ENCODE measurements around the gene FBXL12.

Gene FBXL12

DNA sequence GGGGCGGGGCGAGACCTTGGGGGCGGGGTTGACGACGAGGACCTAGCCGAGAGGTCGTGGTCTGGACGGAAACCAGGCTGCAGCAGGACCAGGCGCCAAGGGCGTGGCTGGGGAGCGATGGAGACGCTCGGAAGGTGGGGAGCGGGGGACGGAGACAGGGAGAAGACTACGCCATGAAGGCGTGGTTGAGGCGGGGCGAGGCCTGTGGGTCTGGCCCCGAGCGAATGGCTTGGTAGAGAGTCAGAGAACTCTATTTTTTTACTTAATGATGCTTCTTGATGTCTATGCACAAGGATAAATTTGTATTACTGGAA lies 674 bp upstream of the FBXL12 start:
- Histone ChIP-seq H4K8ac (ENCODE audit: low read length) (no peak overlapping the region), H2AFZ (ENCODE audit: low read depth, low read length) (no peak overlapping the region), H2AK5ac (ENCODE audit: low read length, severe bottlenecking) (no peak overlapping the region), H4K91ac (ENCODE audit: low read length) (no peak overlapping the region), H3K9me3 (ENCODE audit: control insufficient read depth, low read length) (no peaks in the 10 kb centered on the region), H2BK5ac (ENCODE audit: low read depth, low read length, poor library complexity, severe bottlenecking) (no peak overlapping the region), H3K4ac (ENCODE audit: low read depth in 1 of 2, low read length in 2 of 2) (no peak overlapping the region), H3K23ac (ENCODE audit: low read length in 2 of 2) (no peak overlapping the region), H2BK12ac (ENCODE audit: low read length in 2 of 2) (peak overlapping the region in 1 of 2 experiments; percentile 45), H3K4me1 (ENCODE audit: control insufficient read depth, insufficient read depth, low read depth, low read length) (peaks cover 9% of the 10 kb centered on the region), H3K27me3 (ENCODE audit: control insufficient read depth in 1 of 2, insufficient read depth in 1 of 2, low read length in 2 of 2) (no peaks in the 10 kb centered on the region), H3K36me3 (ENCODE audit: control insufficient read depth in 1 of 2, insufficient read depth in 2 of 2, low read depth in 1 of 2, low read length in 2 of 2) (peaks cover 5 to 9% of the 10 kb centered on the region in 2 experiments), H3K18ac (ENCODE audit: low read depth in 1 of 2, low read length in 2 of 2) (no peak overlapping the region), H2BK120ac (ENCODE audit: low read depth, low read length) (no peak overlapping the region), H2BK15ac (ENCODE audit: low read depth, poor library complexity, severe bottlenecking) (no peak overlapping the region), H3K4me2 (ENCODE audit: low read length, poor library complexity, severe bottlenecking) (peak overlapping the region; percentile 51), H3K14ac (ENCODE audit: low read length in 2 of 2) (no peak overlapping the region), H3K4me3 (ENCODE audit: insufficient read depth in 1 of 2, low read depth in 1 of 2, low read length in 2 of 2) (peak overlapping the region; percentile 53 to 70), H3K9ac (ENCODE audit: low read length) (peak overlapping the region; percentile 61), H3K27ac (ENCODE audit: low read length, poor library complexity, severe bottlenecking) (peak overlapping the region; percentile 65), H3K79me1 (replicated peaks; ENCODE audit: low read length, poor library complexity, severe bottlenecking) (peaks cover 16% of the 10 kb centered on the region)
- WGBS, result 0% methylated on average over 16 of the region's 21 CpGs
- DNase-seq, result no peak

DNA sequence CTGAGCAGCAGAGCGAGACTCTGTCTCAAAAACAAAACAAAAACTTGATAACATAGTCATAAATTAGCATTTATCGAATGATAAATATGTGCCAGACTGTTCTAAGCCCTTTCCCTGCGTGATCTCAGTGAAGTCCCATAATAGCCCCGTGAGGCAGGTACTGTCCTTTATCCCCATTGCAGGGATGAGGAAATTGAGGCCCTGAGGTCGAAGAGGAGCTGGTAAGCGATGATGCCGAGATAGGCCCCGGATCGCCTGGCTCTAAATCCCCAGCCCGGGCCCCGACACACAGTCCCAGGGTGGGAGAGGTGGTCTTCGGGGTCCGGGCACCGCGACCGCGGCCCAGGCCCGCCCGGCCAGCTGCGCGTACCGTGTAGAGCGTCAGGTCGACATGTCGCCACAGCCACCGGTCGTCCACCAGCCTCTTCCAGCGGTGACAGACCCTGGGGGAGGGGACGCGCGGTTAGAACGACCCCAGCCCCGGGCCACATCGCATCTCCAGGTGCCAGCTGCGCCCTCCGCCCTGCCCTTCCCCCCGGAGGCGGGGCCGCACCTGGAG lies 625 bp downstream of the FBXL12 start:
- H3K27me3 ChIP-seq (ENCODE audit: control insufficient read depth in 1 of 2, insufficient read depth in 1 of 2, low read length in 2 of 2), result no peaks in the 10 kb centered on the region
- H3K23ac ChIP-seq (ENCODE audit: low read length in 2 of 2), result no peak overlapping the region
- H2BK5ac ChIP-seq (ENCODE audit: low read depth, low read length, poor library complexity, severe bottlenecking), result no peak overlapping the region
- H2BK120ac ChIP-seq (ENCODE audit: low read depth, low read length), result no peak overlapping the region
- H2BK12ac ChIP-seq (ENCODE audit: low read length in 2 of 2), result no peak overlapping the region
- peak overlapping the region; percentile 72 for H3K4me2 ChIP-seq (ENCODE audit: low read length, poor library complexity, severe bottlenecking)
- H3K9me3 ChIP-seq (ENCODE audit: control insufficient read depth, low read length), result no peaks in the 10 kb centered on the region
- peak overlapping the region; percentile 64 to 88 for H3K18ac ChIP-seq (ENCODE audit: low read depth in 1 of 2, low read length in 2 of 2)
- H3K79me1 ChIP-seq (replicated peaks; ENCODE audit: low read length, poor library complexity, severe bottlenecking), result peaks cover 14% of the 10 kb centered on the region
- H2BK15ac ChIP-seq (ENCODE audit: low read depth, poor library complexity, severe bottlenecking), result peak overlapping the region; percentile 39
- H2AFZ ChIP-seq (ENCODE audit: low read depth, low read length), result peak overlapping the region; percentile 0
- peak overlapping the region; percentile 97 for H3K9ac ChIP-seq (ENCODE audit: low read length)
- H3K27ac ChIP-seq (ENCODE audit: low read length, poor library complexity, severe bottlenecking), result peak overlapping the region; percentile 99
- peaks cover 6 to 12% of the 10 kb centered on the region in 2 experiments for H3K36me3 ChIP-seq (ENCODE audit: control insufficient read depth in 1 of 2, insufficient read depth in 2 of 2, low read depth in 1 of 2, low read length in 2 of 2)
- H3K4me3 ChIP-seq (ENCODE audit: insufficient read depth in 1 of 2, low read depth in 1 of 2, low read length in 2 of 2), result peak overlapping the region; percentile 89 to 99
- H3K4me1 ChIP-seq (ENCODE audit: control insufficient read depth, insufficient read depth, low read depth, low read length), result peaks cover 9% of the 10 kb centered on the region
- H4K8ac ChIP-seq (ENCODE audit: low read length), result peak overlapping the region; percentile 79
- H3K14ac ChIP-seq (ENCODE audit: low read length in 2 of 2), result peak overlapping the region in 1 of 2 experiments; percentile 15
- H4K91ac ChIP-seq (ENCODE audit: low read length), result peak overlapping the region; percentile 94
- WGBS, result 4% methylated on average over 35 of the region's 39 CpGs
- DNase-seq, result no peak
- peak overlapping the region; percentile 5 to 73 for H3K4ac ChIP-seq (ENCODE audit: low read depth in 1 of 2, low read length in 2 of 2)
- peak overlapping the region; percentile 30 for H2AK5ac ChIP-seq (ENCODE audit: low read length, severe bottlenecking)

DNA sequence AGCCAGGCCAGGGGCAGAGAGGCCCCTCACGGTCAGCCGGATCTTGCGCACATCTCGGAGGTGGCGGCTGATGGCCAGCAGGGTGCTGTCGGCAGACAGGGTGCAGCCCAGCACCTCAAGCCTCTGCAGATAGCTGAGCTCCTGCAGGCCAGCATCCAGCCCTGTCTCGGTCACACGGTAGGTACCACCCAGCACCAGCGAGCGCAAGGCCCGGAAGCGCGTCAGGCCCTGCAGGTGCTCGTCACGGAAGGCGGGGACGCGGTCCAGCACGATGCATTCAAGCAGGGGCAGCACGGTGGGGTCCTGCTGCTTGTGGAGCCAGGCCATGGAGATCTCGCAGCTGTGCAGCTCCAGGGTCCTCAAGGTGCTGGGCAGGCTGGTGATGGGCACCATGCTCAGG lies 7.7 kb downstream of the FBXL12 start:
- Histone ChIP-seq H3K79me1 (replicated peaks; ENCODE audit: low read length, poor library complexity, severe bottlenecking) (peaks cover 29% of the 10 kb centered on the region), H3K4ac (ENCODE audit: low read depth in 1 of 2, low read length in 2 of 2) (no peak overlapping the region), H2BK120ac (ENCODE audit: low read depth, low read length) (no peak overlapping the region), H4K8ac (ENCODE audit: low read length) (no peak overlapping the region), H3K4me2 (ENCODE audit: low read length, poor library complexity, severe bottlenecking) (no peak overlapping the region), H4K91ac (ENCODE audit: low read length) (peak overlapping the region; percentile 11), H2BK5ac (ENCODE audit: low read depth, low read length, poor library complexity, severe bottlenecking) (no peak overlapping the region), H3K27ac (ENCODE audit: low read length, poor library complexity, severe bottlenecking) (no peak overlapping the region), H2BK15ac (ENCODE audit: low read depth, poor library complexity, severe bottlenecking) (no peak overlapping the region), H2BK12ac (ENCODE audit: low read length in 2 of 2) (no peak overlapping the region), H3K27me3 (ENCODE audit: control insufficient read depth in 1 of 2, insufficient read depth in 1 of 2, low read length in 2 of 2) (no peaks in the 10 kb centered on the region), H3K4me1 (ENCODE audit: control insufficient read depth, insufficient read depth, low read depth, low read length) (peaks cover 12% of the 10 kb centered on the region), H3K14ac (ENCODE audit: low read length in 2 of 2) (no peak overlapping the region), H2AFZ (ENCODE audit: low read depth, low read length) (no peak overlapping the region), H3K23ac (ENCODE audit: low read length in 2 of 2) (no peak overlapping the region), H3K18ac (ENCODE audit: low read depth in 1 of 2, low read length in 2 of 2) (no peak overlapping the region), H3K9ac (ENCODE audit: low read length) (no peak overlapping the region), H3K9me3 (ENCODE audit: control insufficient read depth, low read length) (no peaks in the 10 kb centered on the region), H2AK5ac (ENCODE audit: low read length, severe bottlenecking) (no peak overlapping the region), H3K36me3 (ENCODE audit: control insufficient read depth in 1 of 2, insufficient read depth in 2 of 2, low read depth in 1 of 2, low read length in 2 of 2) (peaks cover 59 to 65% of the 10 kb centered on the region in 2 experiments), H3K4me3 (ENCODE audit: insufficient read depth in 1 of 2, low read depth in 1 of 2, low read length in 2 of 2) (no peak overlapping the region)
- no peak for DNase-seq
- WGBS, result 99% methylated on average over 21 of the region's 21 CpGs

DNA sequence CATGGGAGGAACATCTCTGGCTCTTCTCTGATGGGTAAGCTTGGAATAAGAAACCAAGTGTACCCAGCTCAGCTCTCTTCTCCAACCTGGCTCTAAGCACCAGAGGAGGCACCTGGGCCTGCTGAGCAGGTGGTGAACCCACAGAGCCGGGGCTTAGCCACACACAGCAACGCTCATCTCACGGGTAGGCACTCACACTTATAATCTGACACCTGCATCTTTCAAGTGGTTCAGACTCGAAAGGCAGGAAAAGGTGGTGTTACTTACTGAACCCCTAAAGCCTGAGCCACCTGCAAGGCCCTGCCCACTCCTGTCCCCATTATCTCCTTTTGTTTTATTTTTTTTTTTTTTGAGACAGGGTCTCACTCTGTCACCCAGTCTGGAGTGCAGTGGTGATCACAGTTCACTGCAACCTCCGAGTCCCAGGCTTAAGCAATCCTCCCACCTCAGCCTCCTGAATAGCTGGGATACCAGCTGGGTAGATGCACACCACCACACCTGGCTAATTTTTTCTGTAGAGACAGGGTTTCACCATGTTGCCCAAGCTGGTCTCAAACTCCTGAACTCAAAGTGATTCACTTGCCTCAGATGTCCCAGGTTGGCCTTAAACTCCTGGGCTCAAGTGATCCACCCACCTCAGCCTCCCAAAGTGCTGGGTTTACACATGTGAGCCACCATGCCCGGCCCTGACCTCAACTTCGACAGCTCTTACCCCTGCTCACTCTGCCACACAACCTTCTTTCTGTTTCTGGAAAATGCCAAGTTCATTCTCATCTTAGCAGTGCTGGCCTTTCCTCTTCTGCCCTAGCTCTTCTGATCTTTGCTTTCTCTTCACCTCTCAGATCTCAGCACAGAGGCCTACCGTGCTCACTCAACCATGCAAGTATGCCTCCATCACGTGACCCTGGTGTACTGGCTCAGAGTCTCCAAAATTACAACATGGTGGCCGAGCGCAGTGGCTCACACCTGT lies 9.7 kb downstream of the FBXL12 start:
- Histone ChIP-seq H3K4me1 (ENCODE audit: control insufficient read depth, insufficient read depth, low read depth, low read length) (peaks cover 10% of the 10 kb centered on the region), H3K27me3 (ENCODE audit: control insufficient read depth in 1 of 2, insufficient read depth in 1 of 2, low read length in 2 of 2) (no peaks in the 10 kb centered on the region), H2BK12ac (ENCODE audit: low read length in 2 of 2) (no peak overlapping the region), H3K9ac (ENCODE audit: low read length) (no peak overlapping the region), H2AFZ (ENCODE audit: low read depth, low read length) (no peak overlapping the region), H3K4me3 (ENCODE audit: insufficient read depth in 1 of 2, low read depth in 1 of 2, low read length in 2 of 2) (no peak overlapping the region), H4K91ac (ENCODE audit: low read length) (no peak overlapping the region), H2BK15ac (ENCODE audit: low read depth, poor library complexity, severe bottlenecking) (no peak overlapping the region), H2BK120ac (ENCODE audit: low read depth, low read length) (no peak overlapping the region), H3K23ac (ENCODE audit: low read length in 2 of 2) (no peak overlapping the region), H3K4me2 (ENCODE audit: low read length, poor library complexity, severe bottlenecking) (no peak overlapping the region), H3K79me1 (replicated peaks; ENCODE audit: low read length, poor library complexity, severe bottlenecking) (peaks cover 27% of the 10 kb centered on the region), H2BK5ac (ENCODE audit: low read depth, low read length, poor library complexity, severe bottlenecking) (no peak overlapping the region), H3K27ac (ENCODE audit: low read length, poor library complexity, severe bottlenecking) (no peak overlapping the region), H3K9me3 (ENCODE audit: control insufficient read depth, low read length) (no peaks in the 10 kb centered on the region), H3K18ac (ENCODE audit: low read depth in 1 of 2, low read length in 2 of 2) (no peak overlapping the region), H3K36me3 (ENCODE audit: control insufficient read depth in 1 of 2, insufficient read depth in 2 of 2, low read depth in 1 of 2, low read length in 2 of 2) (peaks cover 69 to 72% of the 10 kb centered on the region in 2 experiments), H2AK5ac (ENCODE audit: low read length, severe bottlenecking) (no peak overlapping the region), H3K14ac (ENCODE audit: low read length in 2 of 2) (no peak overlapping the region), H4K8ac (ENCODE audit: low read length) (no peak overlapping the region), H3K4ac (ENCODE audit: low read depth in 1 of 2, low read length in 2 of 2) (no peak overlapping the region)
- DNase-seq, result no peak
- 93% methylated on average over 11 of the region's 11 CpGs for WGBS

Measured in mesenchymal stem cell (in vitro differentiated cells and primary cell).